ENCODE data around the gene NFKBIE. TPM values are rescaled to one million over a fixed set of nuclear protein-coding genes. Genes with fewer than 3 reads are reported as not detected.
A peak's percentile ranks its signal among the peaks of the same experiment; 100 is the strongest.

The NFKBIE gene
- total RNA-seq, 1 experiment from 2014 or later, result 9.7 TPM

DNA sequence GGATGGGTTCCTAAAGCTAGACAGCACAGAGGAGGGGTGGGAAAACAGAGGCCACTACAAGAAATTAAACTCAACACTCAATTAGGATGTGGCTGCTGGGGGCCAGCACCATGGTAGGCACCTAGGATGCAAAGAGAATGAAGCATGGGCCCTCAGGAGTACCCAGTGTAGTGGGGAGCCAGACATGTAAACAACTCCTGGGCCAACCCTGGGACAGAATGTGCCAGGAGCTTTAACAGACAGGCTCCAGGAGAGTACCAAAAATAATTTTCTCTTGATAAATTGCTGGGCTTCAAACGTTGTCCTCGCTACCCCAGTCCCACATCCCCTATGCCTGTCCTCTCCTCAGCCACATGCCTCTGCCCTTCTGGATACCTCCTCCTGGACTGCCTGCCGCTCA is 6.6 kb upstream of the NFKBIE start:
- Histone ChIP-seq H3K79me2 (ENCODE audit: insufficient read depth, low read length) (no peaks in the 10 kb centered on the region), H2AK5ac (ENCODE audit: insufficient read length, low read length) (no peak overlapping the region), H3K14ac (ENCODE audit: insufficient read depth, low read length) (no peak overlapping the region), H3K23me2 (ENCODE audit: insufficient read length, low read depth, low read length, poor library complexity, severe bottlenecking) (peaks cover 5% of the 10 kb centered on the region), H2BK15ac (ENCODE audit: low read depth, low read length) (no peak overlapping the region), H3K23ac (ENCODE audit: insufficient read length, low read depth, low read length) (no peak overlapping the region), H3K27ac (ENCODE audit: insufficient read length, low read depth, low read length) (no peak overlapping the region), H3K56ac (ENCODE audit: insufficient read length, low read depth, low read length) (no peak overlapping the region), H3K9me3 (ENCODE audit: control insufficient read depth, low read depth, low read length) (no peaks in the 10 kb centered on the region), H3K27me3 (ENCODE audit: insufficient read depth, low read length) (peaks cover 7% of the 10 kb centered on the region; the same call in 1 of the 2 replicates), H2BK120ac (ENCODE audit: low read depth, low read length, poor library complexity, severe bottlenecking) (no peak overlapping the region), H4K5ac (ENCODE audit: insufficient read length, low read depth, low read length) (no peak overlapping the region), H2BK20ac (ENCODE audit: low read depth, low read length, poor library complexity, severe bottlenecking) (no peak overlapping the region), H3K4me2 (ENCODE audit: insufficient read depth, insufficient read length, low read length) (no peak overlapping the region), H3T11ph (ENCODE audit: low read length) (no peak overlapping the region), H3K4ac (ENCODE audit: low read depth, low read length) (no peak overlapping the region), H2BK5ac (ENCODE audit: insufficient read length, low read length) (no peak overlapping the region), H3K18ac (ENCODE audit: insufficient read length, low read depth, low read length) (no peak overlapping the region), H2BK12ac (ENCODE audit: insufficient read length, low read depth, low read length) (no peak overlapping the region), H2AFZ (ENCODE audit: low read length) (no peak overlapping the region), H3K9ac (ENCODE audit: extremely low read depth, insufficient read length, low read length) (no peak overlapping the region), H3K4me1 (ENCODE audit: insufficient read depth, low read length) (peaks cover 12% of the 10 kb centered on the region; the same call in 1 of the 2 replicates), H4K91ac (ENCODE audit: insufficient read length, low read depth, low read length) (no peak overlapping the region), H4K20me1 (ENCODE audit: control insufficient read depth, insufficient read depth, insufficient read length) (no peaks in the 10 kb centered on the region), H4K8ac (replicated peaks; ENCODE audit: insufficient read length, low read depth, low read length) (no peak overlapping the region), H3K79me1 (ENCODE audit: insufficient read depth, low read depth, low read length, poor library complexity, severe bottlenecking) (no peaks in the 10 kb centered on the region)
- Mint-ChIP-seq H3K36me3 (ENCODE audit: insufficient read depth in 1 of 3, low read depth in 3 of 3) (no peaks in the 10 kb centered on the region; a peak in 1 of 7 replicates), H3K4me3 (peak overlapping the region; percentile 24 to 88; a peak in 4 of 5 replicates), H3K27me3 (ENCODE audit: low read depth) (peaks cover 20% of the 10 kb centered on the region), H3K9me3 (no peaks in the 10 kb centered on the region), H3K27ac (no peak overlapping the region; a peak in 1 of 7 replicates), H3K4me1 (peaks cover 26 to 45% of the 10 kb centered on the region in 2 experiments)
- TF ChIP-seq, protein P1, sequence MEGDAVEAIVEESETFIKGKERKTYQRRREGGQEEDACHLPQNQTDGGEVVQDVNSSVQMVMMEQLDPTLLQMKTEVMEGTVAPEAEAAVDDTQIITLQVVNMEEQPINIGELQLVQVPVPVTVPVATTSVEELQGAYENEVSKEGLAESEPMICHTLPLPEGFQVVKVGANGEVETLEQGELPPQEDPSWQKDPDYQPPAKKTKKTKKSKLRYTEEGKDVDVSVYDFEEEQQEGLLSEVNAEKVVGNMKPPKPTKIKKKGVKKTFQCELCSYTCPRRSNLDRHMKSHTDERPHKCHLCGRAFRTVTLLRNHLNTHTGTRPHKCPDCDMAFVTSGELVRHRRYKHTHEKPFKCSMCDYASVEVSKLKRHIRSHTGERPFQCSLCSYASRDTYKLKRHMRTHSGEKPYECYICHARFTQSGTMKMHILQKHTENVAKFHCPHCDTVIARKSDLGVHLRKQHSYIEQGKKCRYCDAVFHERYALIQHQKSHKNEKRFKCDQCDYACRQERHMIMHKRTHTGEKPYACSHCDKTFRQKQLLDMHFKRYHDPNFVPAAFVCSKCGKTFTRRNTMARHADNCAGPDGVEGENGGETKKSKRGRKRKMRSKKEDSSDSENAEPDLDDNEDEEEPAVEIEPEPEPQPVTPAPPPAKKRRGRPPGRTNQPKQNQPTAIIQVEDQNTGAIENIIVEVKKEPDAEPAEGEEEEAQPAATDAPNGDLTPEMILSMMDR (conservative IDR thresholded peaks at IDR 0.05), result no peak
- no peak for DNase-seq
- no CpG with 5 or more reads among the region's 3 CpGs for WGBS (ENCODE audit: extremely low coverage, insufficient read length, low lambda C conversion rate)

Data from H9 (cell line).